ENCODE measurements around the gene TGIF2. TPM values are rescaled to one million over a fixed set of nuclear protein-coding genes. Genes with fewer than 3 reads are reported as not detected.

The TGIF2 gene
- polyA plus RNA-seq, 1 of the 3 experiments (the other 2 are of a cell fraction), result 10.8 TPM

GRCh38 chr20:36574366-36575135 is 1.2 kb downstream of the TGIF2 start:
- H3K9me2 ChIP-seq, result no peaks in the 10 kb centered on the region
- peak overlapping the region; percentile 65 to 77 for H3K4me3 ChIP-seq (ENCODE audit: low read depth in 2 of 2, low read length in 1 of 2)
- H3K4me2 ChIP-seq, result peak overlapping the region; percentile 99
- H3K79me2 ChIP-seq (ENCODE audit: insufficient read depth), result peaks cover 48% of the 10 kb centered on the region
- H3K27me3 ChIP-seq (ENCODE audit: insufficient read depth), result no peaks in the 10 kb centered on the region
- H3K4me1 ChIP-seq (ENCODE audit: control insufficient read depth in 1 of 2, insufficient read depth in 2 of 2, low read depth in 1 of 2, low read length in 1 of 2), result peaks cover 14 to 20% of the 10 kb centered on the region in 2 experiments; a peak in 3 of 4 replicates
- 1% methylated on average over 50 of the region's 69 CpGs for WGBS (ENCODE audit: low lambda C conversion rate)
- CTCF ChIA-PET, result interaction anchor here (1.1 to 3.6 kb wide), 4 partner anchors 13 to 200 kb away, joined by 3 to 20 read pairs (median 8); partner anchors contain the start of genes DSN1 and RAB5IF
- TF ChIP-seq EZH2phosphoT487 (IDR thresholded peaks at IDR 0.05; ENCODE audit: borderline replicate concordance, low read depth) (no peak), TCF12 (IDR thresholded peaks at IDR 0.05) (no peak), GABPA (IDR thresholded peaks at IDR 0.05; ENCODE audit: low read depth) (no peak), FOSL2 (IDR thresholded peaks at IDR 0.05; ENCODE audit: borderline replicate concordance, low read depth) (no peak), USF1 (IDR thresholded peaks at IDR 0.05; ENCODE audit: borderline replicate concordance, low read depth) (no peak), ZBTB33 (IDR thresholded peaks at IDR 0.05; ENCODE audit: borderline replicate concordance, low read depth) (no peak), TAF1 (IDR thresholded peaks at IDR 0.05; ENCODE audit: borderline replicate concordance, low read depth, low read length) (no peak), NFIC (IDR thresholded peaks at IDR 0.05; ENCODE audit: borderline replicate concordance) (no peak), NRF1 (IDR thresholded peaks at IDR 0.05; ENCODE audit: low read depth, low read length) (no peak), CHD2 (IDR thresholded peaks at IDR 0.05; ENCODE audit: low read length, partially characterized antibody) (no peak), MEF2A (IDR thresholded peaks at IDR 0.05; ENCODE audit: borderline replicate concordance, low read depth) (no peak), MAX (IDR thresholded peaks at IDR 0.05; ENCODE audit: low read depth) (peak; percentile 93), MXI1 (IDR thresholded peaks at IDR 0.05; ENCODE audit: low read depth, low read length) (peak; percentile 33; the same call in 1 of the 2 replicates), TEAD4 (IDR thresholded peaks at IDR 0.05; ENCODE audit: borderline replicate concordance, insufficient read depth) (no peak)
- H3F3A ChIP-seq (replicated peaks; ENCODE audit: insufficient read depth), result peaks cover 33% of the 10 kb centered on the region
- peak overlapping the region; percentile 44 to 78 for H3K27ac ChIP-seq (ENCODE audit: low read depth in 2 of 2, low read length in 1 of 2)
- peak; percentile 84 for DNase-seq
- peaks cover 0 to 3% of the 10 kb centered on the region in 2 experiments for H3K36me3 ChIP-seq (replicated peaks in 1 of 2; ENCODE audit: control insufficient read depth in 1 of 2, insufficient read depth in 2 of 2, low read length in 1 of 2)
- POLR2A ChIA-PET, result interaction anchor here (1.1 kb wide), 1 partner anchor 31 kb away, joined by 6 read pairs; the partner anchor contains the start of gene RAB5IF
- H4K20me1 ChIP-seq (ENCODE audit: insufficient read depth), result peaks cover 5% of the 10 kb centered on the region; the same call in 1 of the 2 replicates
- H2AFZ ChIP-seq (ENCODE audit: low read depth), result peak overlapping the region; percentile 88
- peak overlapping the region; percentile 84; the same call in 1 of the 2 replicates for H3K9ac ChIP-seq
- H3K9me3 ChIP-seq, result no peaks in the 10 kb centered on the region

Measured in SK-N-SH (cell line).